BE2C (cell line): Measurements from ENCODE around the gene LGI2.

Source experiments
- DNase-seq: peaks from one replicate; pipeline ENCODE4 v3.0.0-alpha.2; 2020
- H3K27me3 ChIP-seq: fragments of 250-450 bp; sonication (Bioruptor Pico); 2 replicates; pipeline ENCODE4 v1.5.1; 2020; ENCODE audit warnings: mild to moderate bottlenecking
- H3K36me3 ChIP-seq: fragments of 250-450 bp; sonication (Bioruptor Pico); 2 replicates; pipeline ENCODE4 v1.5.1; 2020; ENCODE audit warnings: mild to moderate bottlenecking
- H3K4me1 ChIP-seq: fragments of 250-450 bp; sonication (Bioruptor Pico); 2 replicates; pipeline ENCODE4 v1.5.1; 2020
- H3K4me3 ChIP-seq: 2 replicates; pipeline ENCODE4 v1.5.1; 2011; ENCODE audit warnings: low read depth, low read length
- H3K9me3 ChIP-seq: fragments of 250-450 bp; sonication (Bioruptor Pico); 2 replicates; pipeline ENCODE4 v1.5.1; 2020
- CTCF ChIP-seq: IDR thresholded peaks from 2 replicates; pipeline ENCODE4 v1.5.1; 2012; ENCODE audit warnings: mild to moderate bottlenecking, low read depth, low read length

Gene LGI2

GRCh38 chr4:25007598-25007997 lies 23.1 kb downstream of the LGI2 start:
- no peaks in the 10 kb centered on the region for H3K9me3 ChIP-seq
- no peak for DNase-seq
- H3K4me3 ChIP-seq: no peak overlapping the region
- H3K4me1 ChIP-seq: no peaks in the 10 kb centered on the region
- no peaks in the 10 kb centered on the region for H3K36me3 ChIP-seq
- peaks cover 6% of the 10 kb centered on the region for H3K27me3 ChIP-seq
- no peak for TF ChIP-seq CTCF

- no peak for TF ChIP-seq CTCF
- H3K4me1 ChIP-seq: no peaks in the 10 kb centered on the region
These were observed 28.1 kb downstream of the LGI2 start for GRCh38 chr4:25002681-25003080.

GRCh38 chr4:25001509-25001908 lies 29.2 kb downstream of the LGI2 start:
- no peak for DNase-seq
- peaks cover 3% of the 10 kb centered on the region; the same call in 1 of the 2 replicates for H3K27me3 ChIP-seq

More at GRCh38 chr4:25002681-25003080, 28.1 kb downstream of the LGI2 start:
- Histone ChIP-seq H3K9me3 (no peaks in the 10 kb centered on the region), H3K36me3 (no peaks in the 10 kb centered on the region), H3K4me3 (no peak overlapping the region), H3K27me3 (peaks cover 3% of the 10 kb centered on the region; the same call in 1 of the 2 replicates)
- no peak for DNase-seq

GRCh38 chr4:25000639-25001038 lies 30.1 kb downstream of the LGI2 start:
- no peaks in the 10 kb centered on the region for H3K27me3 ChIP-seq
- no peaks in the 10 kb centered on the region for H3K4me1 ChIP-seq
- DNase-seq: no peak
- H3K9me3 ChIP-seq: no peaks in the 10 kb centered on the region
- no peak overlapping the region for H3K4me3 ChIP-seq
- no peaks in the 10 kb centered on the region for H3K36me3 ChIP-seq
- no peak for TF ChIP-seq CTCF

More at GRCh38 chr4:25001509-25001908, 29.2 kb downstream of the LGI2 start:
- Histone ChIP-seq H3K36me3 (no peaks in the 10 kb centered on the region), H3K9me3 (no peaks in the 10 kb centered on the region), H3K4me1 (no peaks in the 10 kb centered on the region), H3K4me3 (no peak overlapping the region)
- TF ChIP-seq CTCF: no peak

- H3K9me3 ChIP-seq: no peaks in the 10 kb centered on the region
- H3K4me1 ChIP-seq: no peaks in the 10 kb centered on the region
- H3K27me3 ChIP-seq: no peaks in the 10 kb centered on the region
- no peak for TF ChIP-seq CTCF
- H3K4me3 ChIP-seq: no peak overlapping the region
- no peak for DNase-seq
- H3K36me3 ChIP-seq: no peaks in the 10 kb centered on the region
These were observed 31.2 kb downstream of the LGI2 start for GRCh38 chr4:24999392-25000089.

- no peak for DNase-seq
- Histone ChIP-seq H3K4me1 (no peaks in the 10 kb centered on the region), H3K4me3 (no peak overlapping the region), H3K36me3 (no peaks in the 10 kb centered on the region), H3K27me3 (no peaks in the 10 kb centered on the region), H3K9me3 (no peaks in the 10 kb centered on the region)
- TF ChIP-seq CTCF: no peak
These were observed 35.3 kb downstream of the LGI2 start for GRCh38 chr4:24995346-24995919.
